ENCODE results near the gene HS3ST2.
"Not testable (repeated sequence)": the region's sequence is repeated elsewhere in the genome, so short reads cannot be mapped to it uniquely, and the experiment has no call there.

Gene HS3ST2

GRCh38 chr16:22885951-22886350 is 72.0 kb downstream of the HS3ST2 start:
- no peak for DNase-seq

GRCh38 chr16:22886927-22887326 is 73.0 kb downstream of the HS3ST2 start:
- DNase-seq: no peak

- no peak for DNase-seq
These were observed 73.5 kb downstream of the HS3ST2 start for GRCh38 chr16:22887445-22887844.

- no peak for DNase-seq
These were observed 74.8 kb downstream of the HS3ST2 start for GRCh38 chr16:22888791-22889190.

- peak; percentile 7 for DNase-seq
These were observed 77.0 kb downstream of the HS3ST2 start for GRCh38 chr16:22890976-22891375.

GRCh38 chr16:22897184-22897583 is 83.2 kb downstream of the HS3ST2 start:
- DNase-seq: no peak

GRCh38 chr16:22898131-22898530 is 84.2 kb downstream of the HS3ST2 start:
- no peak for DNase-seq

GRCh38 chr16:22898874-22899348 is 84.9 kb downstream of the HS3ST2 start:
- DNase-seq: peak; percentile 27

GRCh38 chr16:22899567-22899966 is 85.6 kb downstream of the HS3ST2 start:
- not testable (repeated sequence) for DNase-seq

- DNase-seq: no peak
These were observed 86.9 kb downstream of the HS3ST2 start for GRCh38 chr16:22900863-22901262.

- no peak for DNase-seq
These were observed 87.6 kb downstream of the HS3ST2 start for GRCh38 chr16:22901563-22901962.

- no peak for DNase-seq
These were observed 89.8 kb downstream of the HS3ST2 start for GRCh38 chr16:22903716-22904115.

GRCh38 chr16:22912654-22913053 is 98.7 kb downstream of the HS3ST2 start:
- no peak for DNase-seq

- no peak for DNase-seq
These were observed 101.0 kb downstream of the HS3ST2 start for GRCh38 chr16:22915003-22915402.

- DNase-seq: no peak
These were observed 109.5 kb downstream of the HS3ST2 start for GRCh38 chr16:22923491-22923890.

GRCh38 chr16:22924492-22924891 is 110.5 kb downstream of the HS3ST2 start:
- DNase-seq: no peak

- DNase-seq: no peak
These were observed 112.3 kb downstream of the HS3ST2 start for GRCh38 chr16:22926105-22926751.

GRCh38 chr16:22927306-22927705 is 113.3 kb downstream of the HS3ST2 start:
- no peak for DNase-seq

GRCh38 chr16:22928882-22929435 is 115.0 kb downstream of the HS3ST2 start:
- DNase-seq: no peak

GRCh38 chr16:22929461-22929860 is 115.5 kb downstream of the HS3ST2 start:
- DNase-seq: no peak

- no peak for DNase-seq
These were observed 118.2 kb downstream of the HS3ST2 start for GRCh38 chr16:22932032-22932771.

- DNase-seq: no peak
These were observed 119.2 kb downstream of the HS3ST2 start for GRCh38 chr16:22933173-22933572.

GRCh38 chr16:22934786-22935185 is 120.8 kb downstream of the HS3ST2 start:
- no peak for DNase-seq

- no peak for DNase-seq
These were observed 123.2 kb downstream of the HS3ST2 start for GRCh38 chr16:22937169-22937568.

All from NCI-H2171 (cell line).